Activated naive CD8-positive, alpha-beta T cell treated with anti-CD3 and anti-CD28 coated beads, Interleukin-2, amount 50 U/mL, for 24 hours (primary cell): Measurements from ENCODE around the gene ARHGAP6.
"Not testable (repeated sequence)": the region's sequence is repeated elsewhere in the genome, so short reads cannot be mapped to it uniquely, and the experiment has no call there.

Source experiments
- ATAC-seq: fragments of 150-1000 bp; cut with Tn5 transposase; one replicate; pipeline ENCODE4 v1.10.0; 2021
- DNase-seq: peaks from one replicate; pipeline ENCODE4 v3.0.0; 2021
- H3K27ac Mint-ChIP-seq: one replicate; pipeline ENCODE4 v1.8.0; 2021; ENCODE audit warnings: mild to moderate bottlenecking, mixed read lengths
- H3K27me3 Mint-ChIP-seq: one replicate; pipeline ENCODE4 v1.8.0; 2021; ENCODE audit warnings: mixed read lengths
- H3K36me3 Mint-ChIP-seq: one replicate; pipeline ENCODE4 v1.8.0; 2021; ENCODE audit warnings: low read depth, mixed read lengths
- H3K4me1 Mint-ChIP-seq: one replicate; pipeline ENCODE4 v1.8.0; 2021; ENCODE audit warnings: mixed read lengths
- H3K4me3 Mint-ChIP-seq: one replicate; pipeline ENCODE4 v1.8.0; 2021; ENCODE audit warnings: mild to moderate bottlenecking, moderate library complexity, mixed read lengths
- H3K9me3 Mint-ChIP-seq: one replicate; pipeline ENCODE4 v1.8.0; 2021; ENCODE audit warnings: mixed read lengths

The ARHGAP6 gene

GRCh38 chrX:11241720-11242119 is 424.0 kb downstream of the ARHGAP6 start:
- Mint-ChIP-seq H3K27me3 (no peaks in the 10 kb centered on the region), H3K4me1 (no peaks in the 10 kb centered on the region), H3K36me3 (no peaks in the 10 kb centered on the region), H3K9me3 (no peaks in the 10 kb centered on the region), H3K27ac (no peak overlapping the region), H3K4me3 (no peak overlapping the region)
- no peak for ATAC-seq
- no peak for DNase-seq

GRCh38 chrX:11239230-11239629 is 426.5 kb downstream of the ARHGAP6 start:
- H3K27me3 Mint-ChIP-seq: no peaks in the 10 kb centered on the region
- no peaks in the 10 kb centered on the region for H3K9me3 Mint-ChIP-seq
- DNase-seq (no peak), ATAC-seq (no peak)
- H3K4me1 Mint-ChIP-seq: no peaks in the 10 kb centered on the region
- no peak overlapping the region for H3K4me3 Mint-ChIP-seq
- H3K36me3 Mint-ChIP-seq: no peaks in the 10 kb centered on the region
- no peak overlapping the region for H3K27ac Mint-ChIP-seq

- H3K27ac Mint-ChIP-seq, ATAC-seq, H3K9me3 Mint-ChIP-seq, H3K4me1 Mint-ChIP-seq, H3K4me3 Mint-ChIP-seq, H3K27me3 Mint-ChIP-seq, DNase-seq, H3K36me3 Mint-ChIP-seq: not testable (repeated sequence)
Measured at GRCh38 chrX:11235377-11235776, 430.3 kb downstream of the ARHGAP6 start.

- no peak for ATAC-seq
- H3K4me1 Mint-ChIP-seq: no peaks in the 10 kb centered on the region
Measured at GRCh38 chrX:11215191-11215921, 450.4 kb downstream of the ARHGAP6 start.

GRCh38 chrX:11214346-11215190 is 451.2 kb downstream of the ARHGAP6 start:
- ATAC-seq: no peak
- no peak for DNase-seq
- Mint-ChIP-seq H3K4me3 (no peak overlapping the region), H3K27me3 (no peaks in the 10 kb centered on the region), H3K36me3 (no peaks in the 10 kb centered on the region), H3K4me1 (peaks cover 1% of the 10 kb centered on the region), H3K9me3 (no peaks in the 10 kb centered on the region), H3K27ac (no peak overlapping the region)

More at GRCh38 chrX:11215191-11215921, 450.4 kb downstream of the ARHGAP6 start:
- no peaks in the 10 kb centered on the region for H3K9me3 Mint-ChIP-seq
- H3K4me3 Mint-ChIP-seq: no peak overlapping the region
- no peaks in the 10 kb centered on the region for H3K27me3 Mint-ChIP-seq
- no peak for DNase-seq
- H3K36me3 Mint-ChIP-seq: no peaks in the 10 kb centered on the region
- H3K27ac Mint-ChIP-seq: no peak overlapping the region

- H3K9me3 Mint-ChIP-seq: no peaks in the 10 kb centered on the region
- H3K4me3 Mint-ChIP-seq: no peak overlapping the region
- no peak overlapping the region for H3K27ac Mint-ChIP-seq
- DNase-seq (no peak), ATAC-seq (no peak)
- no peaks in the 10 kb centered on the region for H3K36me3 Mint-ChIP-seq
- H3K27me3 Mint-ChIP-seq: no peaks in the 10 kb centered on the region
- peaks cover 1% of the 10 kb centered on the region for H3K4me1 Mint-ChIP-seq
Measured at GRCh38 chrX:11212741-11213140, 453.0 kb downstream of the ARHGAP6 start.

- no peak for DNase-seq
- no peaks in the 10 kb centered on the region for H3K36me3 Mint-ChIP-seq
- H3K9me3 Mint-ChIP-seq: no peaks in the 10 kb centered on the region
- H3K4me3 Mint-ChIP-seq: no peak overlapping the region
- no peak for ATAC-seq
- peaks cover 1% of the 10 kb centered on the region for H3K4me1 Mint-ChIP-seq
- no peaks in the 10 kb centered on the region for H3K27me3 Mint-ChIP-seq
- H3K27ac Mint-ChIP-seq: no peak overlapping the region
Measured at GRCh38 chrX:11210415-11210801, 455.3 kb downstream of the ARHGAP6 start.

GRCh38 chrX:11209798-11210414 is 455.8 kb downstream of the ARHGAP6 start:
- Mint-ChIP-seq H3K36me3 (no peaks in the 10 kb centered on the region), H3K9me3 (no peaks in the 10 kb centered on the region), H3K27me3 (no peaks in the 10 kb centered on the region), H3K27ac (no peak overlapping the region), H3K4me1 (peaks cover 1% of the 10 kb centered on the region), H3K4me3 (no peak overlapping the region)
- ATAC-seq (no peak), DNase-seq (no peak)

GRCh38 chrX:11206716-11207115 is 459.0 kb downstream of the ARHGAP6 start:
- ATAC-seq (no peak), DNase-seq (no peak)
- no peak overlapping the region for H3K4me3 Mint-ChIP-seq
- no peak overlapping the region for H3K27ac Mint-ChIP-seq
- no peaks in the 10 kb centered on the region for H3K36me3 Mint-ChIP-seq
- no peaks in the 10 kb centered on the region for H3K27me3 Mint-ChIP-seq
- H3K4me1 Mint-ChIP-seq: peaks cover 1% of the 10 kb centered on the region
- no peaks in the 10 kb centered on the region for H3K9me3 Mint-ChIP-seq

- Mint-ChIP-seq H3K36me3 (no peaks in the 10 kb centered on the region), H3K4me3 (no peak overlapping the region), H3K9me3 (no peaks in the 10 kb centered on the region), H3K27ac (no peak overlapping the region), H3K4me1 (peaks cover 1% of the 10 kb centered on the region), H3K27me3 (no peaks in the 10 kb centered on the region)
- DNase-seq (no peak), ATAC-seq (no peak)
Measured at GRCh38 chrX:11205796-11206195, 459.9 kb downstream of the ARHGAP6 start.

GRCh38 chrX:11197671-11198070 is 468.0 kb downstream of the ARHGAP6 start:
- ATAC-seq (no peak), DNase-seq (no peak)
- Mint-ChIP-seq H3K4me1 (no peaks in the 10 kb centered on the region), H3K9me3 (no peaks in the 10 kb centered on the region), H3K27me3 (no peaks in the 10 kb centered on the region), H3K36me3 (no peaks in the 10 kb centered on the region), H3K27ac (no peak overlapping the region), H3K4me3 (no peak overlapping the region)

GRCh38 chrX:11196476-11196875 is 469.2 kb downstream of the ARHGAP6 start:
- Mint-ChIP-seq H3K4me1 (no peaks in the 10 kb centered on the region), H3K4me3 (no peak overlapping the region), H3K9me3 (no peaks in the 10 kb centered on the region), H3K27ac (no peak overlapping the region), H3K36me3 (no peaks in the 10 kb centered on the region), H3K27me3 (no peaks in the 10 kb centered on the region)
- no peak for ATAC-seq
- DNase-seq: no peak

GRCh38 chrX:11193035-11193469 is 472.7 kb downstream of the ARHGAP6 start:
- ATAC-seq: no peak
- H3K4me1 Mint-ChIP-seq: no peaks in the 10 kb centered on the region
- no peaks in the 10 kb centered on the region for H3K9me3 Mint-ChIP-seq
- no peaks in the 10 kb centered on the region for H3K27me3 Mint-ChIP-seq
- no peaks in the 10 kb centered on the region for H3K36me3 Mint-ChIP-seq
- no peak overlapping the region for H3K4me3 Mint-ChIP-seq
- DNase-seq: no peak
- H3K27ac Mint-ChIP-seq: no peak overlapping the region

GRCh38 chrX:11190745-11191510 is 474.8 kb downstream of the ARHGAP6 start:
- no peak for DNase-seq
- Mint-ChIP-seq H3K4me3 (no peak overlapping the region), H3K9me3 (no peaks in the 10 kb centered on the region), H3K4me1 (no peaks in the 10 kb centered on the region), H3K27ac (no peak overlapping the region), H3K36me3 (no peaks in the 10 kb centered on the region), H3K27me3 (no peaks in the 10 kb centered on the region)
- no peak for ATAC-seq
